HCT116 (cell line): Measurements from ENCODE around the gene PPM1H.

Experiments used
- ATF3 ChIP-seq: IDR thresholded peaks from 2 replicates; pipeline ENCODE4 v1.6.1; 2012
- CTCF ChIP-seq, 3 experiments: fragments of 200-600 bp in 1 of 3; sonication (generic) in 1 of 3; IDR thresholded peaks in 2 of 3; conservative IDR thresholded peaks in 1 of 3; 2 replicates each; pipeline ENCODE4 v1.5.1; 2012 to 2017; ENCODE audit warnings: low read depth in 2 of 3, low read length in 2 of 3, antibody characterized with exemption in 1 of 3, borderline replicate concordance in 1 of 3, control low read depth in 1 of 3, mild to moderate bottlenecking in 1 of 3, mixed read lengths in 1 of 3, mixed run types in 1 of 3, moderate library complexity in 1 of 3; ENCODE audit not compliant: insufficient read depth in 1 of 3
- EZH2 ChIP-seq: fragments of 200-600 bp; sonication (generic); IDR thresholded peaks from 2 replicates; pipeline ENCODE4 v1.6.1; 2017; ENCODE audit warnings: antibody characterized with exemption, mixed run types
- POLR2A ChIP-seq: IDR thresholded peaks from 2 replicates; pipeline ENCODE4 v1.7.0; 2011; ENCODE audit warnings: borderline replicate concordance; ENCODE audit not compliant: insufficient read depth, insufficient read length; ENCODE audit errors: extremely low read depth
- POLR2AphosphoS5 ChIP-seq: IDR thresholded peaks from 2 replicates; pipeline ENCODE4 v1.6.1; 2011; ENCODE audit warnings: mild to moderate bottlenecking, low read depth, low read length, moderate library complexity
- SP1 ChIP-seq: IDR thresholded peaks from 2 replicates; pipeline ENCODE4 v1.6.1; 2012; ENCODE audit warnings: low read depth
- TCF7L2 ChIP-seq: IDR thresholded peaks from 2 replicates; pipeline ENCODE4 v1.7.0; 2011; ENCODE audit warnings: borderline replicate concordance, inconsistent platforms; ENCODE audit not compliant: insufficient read depth, insufficient read length; ENCODE audit errors: extremely low read depth

GRCh38 chr12:62651138-62651537 is 283.8 kb downstream of the PPM1H start:
- TF ChIP-seq CTCF (IDR thresholded peaks at IDR 0.05 in 2 of 3, conservative IDR thresholded peaks at IDR 0.05 in 1 of 3; ENCODE audit: borderline replicate concordance in 1 of 3, insufficient read depth in 1 of 3, low read depth in 2 of 3, low read length in 2 of 3) (no peak), TCF7L2 (no peak), POLR2A (no peak), ATF3 (no peak), POLR2AphosphoS5 (no peak), EZH2 (no peak), SP1 (no peak)
